CD14-positive monocyte (primary cell): ENCODE results near the gene MYCBP. TPM values are rescaled to one million over a fixed set of nuclear protein-coding genes. Genes with fewer than 3 reads are reported as not detected.

Source experiments
- DNase-seq, 3 donors: peaks; one replicate each; pipeline ENCODE4 v3.0.0-alpha.2; 2011 to 2022
- H2AFZ ChIP-seq: 2 replicates; pipeline ENCODE4 v1.6.0; 2012; ENCODE audit warnings: mild to moderate bottlenecking, low read depth, low read length, inconsistent platforms; ENCODE audit not compliant: insufficient read depth, poor library complexity, severe bottlenecking
- H3K27ac ChIP-seq, 2 donors: 1 replicate in 1 of 2; 2 replicates in 1 of 2; pipeline ENCODE4 v1.5.1; 2012 to 2013; ENCODE audit warnings: low read length in 2 of 2, control low read depth in 1 of 2, inconsistent platforms in 1 of 2, low read depth in 1 of 2, mild to moderate bottlenecking in 1 of 2
- H3K27me3 ChIP-seq, 2 donors: one replicate each; pipeline versions ENCODE4 v1.6.0 to v1.6.1; 2011 to 2013; ENCODE audit warnings: low read length in 2 of 2; ENCODE audit not compliant: control insufficient read depth in 2 of 2, insufficient read depth in 2 of 2
- H3K36me3 ChIP-seq, 2 donors: replicated peaks in 1 of 2; 1 replicate in 1 of 2; 2 replicates in 1 of 2; pipeline versions ENCODE4 v1.5.1 to v1.6.1; 2012 to 2013; ENCODE audit warnings: low read length in 2 of 2, control low read depth in 1 of 2, inconsistent platforms in 1 of 2, mild to moderate bottlenecking in 1 of 2; ENCODE audit not compliant: insufficient read depth in 2 of 2, control insufficient read depth in 1 of 2
- H3K4me1 ChIP-seq, 2 donors: 1 replicate in 1 of 2; 2 replicates in 1 of 2; pipeline versions ENCODE4 v1.5.1 to v1.6.1; 2012 to 2013; ENCODE audit warnings: low read length in 2 of 2, control low read depth in 1 of 2, inconsistent platforms in 1 of 2, mild to moderate bottlenecking in 1 of 2, moderate library complexity in 1 of 2; ENCODE audit not compliant: insufficient read depth in 2 of 2, control insufficient read depth in 1 of 2
- H3K4me2 ChIP-seq: replicated peaks from 2 replicates; pipeline ENCODE3; 2012; ENCODE audit warnings: low read length, moderate library complexity, mild to moderate bottlenecking; ENCODE audit not compliant: poor library complexity, severe bottlenecking; ENCODE audit errors: extremely low read depth
- H3K4me3 ChIP-seq, 3 experiments: fragments of 200-600 bp in 1 of 3; sonication (generic) in 1 of 3; replicated peaks in 1 of 3; 1 replicate in 2 of 3; 2 replicates in 1 of 3; pipeline ENCODE4 v1.5.1; 2011 to 2013; ENCODE audit warnings: low read length in 3 of 3, mild to moderate bottlenecking in 3 of 3, control low read depth in 2 of 3, low read depth in 2 of 3, inconsistent platforms in 1 of 3, moderate library complexity in 1 of 3
- H3K79me2 ChIP-seq: 2 replicates; pipeline ENCODE4 v1.6.0; 2012; ENCODE audit warnings: mild to moderate bottlenecking, control low read depth, inconsistent platforms, low read length, moderate library complexity; ENCODE audit not compliant: insufficient read depth
- H3K9ac ChIP-seq: 2 replicates; pipeline ENCODE4 v1.6.0; 2017; ENCODE audit warnings: low read length, mild to moderate bottlenecking; ENCODE audit not compliant: insufficient read depth, poor library complexity, severe bottlenecking
- H3K9me3 ChIP-seq, 2 donors: replicated peaks in 1 of 2; 1 replicate in 1 of 2; 2 replicates in 1 of 2; pipeline versions ENCODE4 v1.5.1 to v1.6.1; 2012 to 2013; ENCODE audit warnings: low read length in 2 of 2, control low read depth in 1 of 2; ENCODE audit not compliant: control insufficient read depth in 1 of 2, insufficient read depth in 1 of 2
- H4K20me1 ChIP-seq: 2 replicates; pipeline ENCODE4 v1.6.0; 2012; ENCODE audit warnings: mild to moderate bottlenecking, low read length, control low read depth, moderate library complexity; ENCODE audit not compliant: insufficient read depth
- H3K27ac Mint-ChIP-seq, 7 donors: one replicate each; pipeline ENCODE4 v1.8.0; 2020; ENCODE audit warnings: mild to moderate bottlenecking in 7 of 7, mixed read lengths in 7 of 7, moderate library complexity in 6 of 7, inconsistent platforms in 2 of 7
- H3K27me3 Mint-ChIP-seq, 3 donors: one replicate each; pipeline ENCODE4 v1.8.0; 2021 to 2022; ENCODE audit warnings: low read depth in 3 of 3, mild to moderate bottlenecking in 3 of 3, mixed read lengths in 3 of 3, moderate library complexity in 3 of 3, inconsistent platforms in 1 of 3
- H3K36me3 Mint-ChIP-seq, 2 donors: one replicate each; pipeline ENCODE4 v1.8.0; 2020; ENCODE audit warnings: mixed read lengths in 2 of 2, inconsistent platforms in 1 of 2, mild to moderate bottlenecking in 1 of 2
- H3K4me1 Mint-ChIP-seq: one replicate; pipeline ENCODE4 v1.8.0; 2020; ENCODE audit warnings: mild to moderate bottlenecking, mixed read lengths
- H3K4me3 Mint-ChIP-seq, 2 donors: one replicate each; pipeline ENCODE4 v1.8.0; 2020; ENCODE audit warnings: mild to moderate bottlenecking in 2 of 2, mixed read lengths in 2 of 2, moderate library complexity in 1 of 2
- H3K9me3 Mint-ChIP-seq, 7 donors: one replicate each; pipeline ENCODE4 v1.8.0; 2020 to 2022; ENCODE audit warnings: mixed read lengths in 7 of 7, mild to moderate bottlenecking in 6 of 7, moderate library complexity in 6 of 7, inconsistent platforms in 2 of 7
- WGBS: methylation state at CpG from one replicate; pipeline ENCODE4 v1.1.5; 2013; ENCODE audit warnings: missing lambda C conversion rate; ENCODE audit not compliant: insufficient coverage; 5-methylcytosine and 5-hydroxymethylcytosine counted together
- intact Hi-C, 2 donors: fragments of 100-400 bp; cut with micrococcal nuclease; formaldehyde crosslinking; loops; one replicate each; pipeline versions ENCODE4 v1.15.0 to v1.15.1; 2023
- polyA plus RNA-seq, 3 donors: library from polyadenylated mRNA; depleted of rRNA in 1 of 3; unstranded in 2 of 3; stranded (reverse) in 1 of 3; fragments of 300-500 nt in 2 of 3; fragments of >200 nt in 1 of 3; fragmentation: Illumina TruSeq in 2 of 3; gene quantifications; 1 replicate in 2 of 3; 2 replicates in 1 of 3; pipeline ENCODE4 v1.2.3, GENCODE V29; 2012 to 2021
- TF ChIP-seq, protein P1 (sequence below): fragments of 200-600 bp; IDR thresholded peaks from one replicate; pipeline ENCODE4 v1.8.0; 2022; ENCODE audit warnings: antibody characterized with exemption, mild to moderate bottlenecking

MYCBP gene
- polyA plus RNA-seq, 3 donors, result 9.3 to 92.3 (median 77.2) TPM

DNA sequence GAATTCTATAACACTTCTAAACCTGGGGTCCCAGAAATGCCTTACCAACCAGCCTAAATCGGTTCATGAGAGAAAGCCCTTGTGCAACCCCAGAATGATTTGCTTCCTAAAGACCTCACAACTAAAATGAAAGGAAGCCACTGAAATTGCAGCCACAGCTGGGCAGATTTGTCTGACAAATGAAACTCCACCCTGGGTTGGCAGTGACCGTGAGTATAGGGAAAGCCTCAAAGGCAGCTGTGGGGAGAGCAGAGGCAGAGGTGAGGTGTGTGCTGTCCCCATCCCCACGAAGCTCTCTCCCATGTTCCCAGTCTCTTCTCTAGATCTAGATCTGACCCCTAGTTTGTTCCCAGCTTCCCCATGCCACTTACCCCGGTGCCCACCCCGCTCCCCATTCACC is 45.4 kb upstream of the MYCBP start:
- no peaks in the 10 kb centered on the region for H3K4me1 ChIP-seq
- TF ChIP-seq, protein P1, sequence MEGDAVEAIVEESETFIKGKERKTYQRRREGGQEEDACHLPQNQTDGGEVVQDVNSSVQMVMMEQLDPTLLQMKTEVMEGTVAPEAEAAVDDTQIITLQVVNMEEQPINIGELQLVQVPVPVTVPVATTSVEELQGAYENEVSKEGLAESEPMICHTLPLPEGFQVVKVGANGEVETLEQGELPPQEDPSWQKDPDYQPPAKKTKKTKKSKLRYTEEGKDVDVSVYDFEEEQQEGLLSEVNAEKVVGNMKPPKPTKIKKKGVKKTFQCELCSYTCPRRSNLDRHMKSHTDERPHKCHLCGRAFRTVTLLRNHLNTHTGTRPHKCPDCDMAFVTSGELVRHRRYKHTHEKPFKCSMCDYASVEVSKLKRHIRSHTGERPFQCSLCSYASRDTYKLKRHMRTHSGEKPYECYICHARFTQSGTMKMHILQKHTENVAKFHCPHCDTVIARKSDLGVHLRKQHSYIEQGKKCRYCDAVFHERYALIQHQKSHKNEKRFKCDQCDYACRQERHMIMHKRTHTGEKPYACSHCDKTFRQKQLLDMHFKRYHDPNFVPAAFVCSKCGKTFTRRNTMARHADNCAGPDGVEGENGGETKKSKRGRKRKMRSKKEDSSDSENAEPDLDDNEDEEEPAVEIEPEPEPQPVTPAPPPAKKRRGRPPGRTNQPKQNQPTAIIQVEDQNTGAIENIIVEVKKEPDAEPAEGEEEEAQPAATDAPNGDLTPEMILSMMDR, result no peak
- no peaks in the 10 kb centered on the region for H3K36me3 Mint-ChIP-seq
- no peaks in the 10 kb centered on the region for H3K9me3 ChIP-seq
- no peak overlapping the region for H3K4me3 Mint-ChIP-seq
- no peaks in the 10 kb centered on the region for H4K20me1 ChIP-seq
- no peak overlapping the region for H3K4me3 ChIP-seq
- no peak overlapping the region for H2AFZ ChIP-seq
- 72% methylated on average over 3 of the region's 5 CpGs for WGBS
- H3K27me3 Mint-ChIP-seq, result peaks cover 0 to 2% (median 0%) of the 10 kb centered on the region in 3 donors
- no peaks in the 10 kb centered on the region for H3K36me3 ChIP-seq
- no peaks in the 10 kb centered on the region for H3K4me1 Mint-ChIP-seq
- H3K4me2 ChIP-seq, result no peak overlapping the region
- DNase-seq, result no peak
- peaks cover 0 to 2% (median 0%) of the 10 kb centered on the region in 7 donors for H3K9me3 Mint-ChIP-seq
- no peak overlapping the region for H3K9ac ChIP-seq
- intact Hi-C loops, result no loop called here
- H3K79me2 ChIP-seq, result no peaks in the 10 kb centered on the region
- no peaks in the 10 kb centered on the region for H3K27me3 ChIP-seq
- H3K27ac Mint-ChIP-seq, result no peak overlapping the region
- no peak overlapping the region for H3K27ac ChIP-seq

- intact Hi-C loops, result no loop called here
- WGBS, result no CpG with 5 or more reads among the region's 1 CpG
- H3K27ac Mint-ChIP-seq, result no peak overlapping the region
- H3K9me3 Mint-ChIP-seq, result peaks cover 0 to 2% (median 0%) of the 10 kb centered on the region in 7 donors
- Histone ChIP-seq H3K36me3 (no peaks in the 10 kb centered on the region), H3K4me2 (no peak overlapping the region), H3K4me1 (no peaks in the 10 kb centered on the region), H3K79me2 (no peaks in the 10 kb centered on the region), H3K4me3 (no peak overlapping the region), H3K9ac (no peak overlapping the region), H3K27ac (no peak overlapping the region), H3K27me3 (no peaks in the 10 kb centered on the region), H2AFZ (no peak overlapping the region), H3K9me3 (no peaks in the 10 kb centered on the region), H4K20me1 (no peaks in the 10 kb centered on the region)
- no peaks in the 10 kb centered on the region for H3K4me1 Mint-ChIP-seq
- no peaks in the 10 kb centered on the region for H3K36me3 Mint-ChIP-seq
- TF ChIP-seq, protein P1, result no peak
- H3K4me3 Mint-ChIP-seq, result no peak overlapping the region
- H3K27me3 Mint-ChIP-seq, result peaks cover 0 to 2% (median 0%) of the 10 kb centered on the region in 3 donors
- no peak for DNase-seq
Measured at GRCh38 chr1:38917772-38918171, 44.6 kb upstream of the MYCBP start.
